HepG2 (cell line): Measurements from ENCODE around the gene GNL1. TPM values are rescaled to one million over a fixed set of nuclear protein-coding genes. Genes with fewer than 3 reads are reported as not detected.
A peak's percentile ranks its signal among the peaks of the same experiment; 100 is the strongest.

ENCODE experiments used
- CAMTA2 ChIP-seq: sonication (generic); formaldehyde crosslinking; IDR thresholded peaks from 2 replicates; pipeline ENCODE4 v1.4.0; 2020; ENCODE audit warnings: mild to moderate bottlenecking, missing genetic modification reagents, borderline replicate concordance
- CC2D1A ChIP-seq: sonication (generic); formaldehyde crosslinking; IDR thresholded peaks from 2 replicates; pipeline ENCODE4 v1.8.1; 2023; ENCODE audit warnings: mild to moderate bottlenecking, missing genetic modification reagents
- EZH2 ChIP-seq: conservative IDR thresholded peaks from 2 replicates; pipeline ENCODE4 v1.6.1; 2012; ENCODE audit warnings: mild to moderate bottlenecking, low read depth, low read length, moderate library complexity
- JUNB ChIP-seq: sonication (generic); formaldehyde crosslinking; IDR thresholded peaks from 2 replicates; pipeline ENCODE4 v1.8.0; 2022; ENCODE audit warnings: missing genetic modification reagents, mild to moderate bottlenecking, borderline replicate concordance
- KLF6 ChIP-seq: IDR thresholded peaks from 2 replicates; pipeline ENCODE4 v1.8.0; 2016; ENCODE audit warnings: missing biosample characterization, missing genetic modification reagents
- NONO ChIP-seq, 2 experiments: fragments of 450-650 bp in 1 of 2; sonication (generic) in 1 of 2; formaldehyde crosslinking in 1 of 2; IDR thresholded peaks in 1 of 2; conservative IDR thresholded peaks in 1 of 2; 2 replicates each; pipeline versions ENCODE4 v1.6.1 to v1.8.0; 2017 to 2022; ENCODE audit warnings: mild to moderate bottlenecking in 1 of 2, missing genetic modification reagents in 1 of 2, moderate library complexity in 1 of 2
- PHF8 ChIP-seq: sonication (generic); formaldehyde crosslinking; IDR thresholded peaks from 2 replicates; pipeline ENCODE4 v1.5.0; 2020; ENCODE audit warnings: missing genetic modification reagents
- SRY ChIP-seq: sonication (generic); formaldehyde crosslinking; IDR thresholded peaks from 2 replicates; pipeline ENCODE4 v1.8.0; 2022; ENCODE audit warnings: mild to moderate bottlenecking, missing genetic modification reagents
- ZNF12 ChIP-seq: sonication (generic); formaldehyde crosslinking; IDR thresholded peaks from 2 replicates; pipeline ENCODE4 v1.5.0; 2020; ENCODE audit warnings: missing genetic modification reagents
- ZNF136 ChIP-seq: sonication (generic); formaldehyde crosslinking; IDR thresholded peaks from 2 replicates; pipeline ENCODE4 v1.8.1; 2022; ENCODE audit warnings: low read depth, mild to moderate bottlenecking, moderate library complexity, missing genetic modification reagents
- ZNF160 ChIP-seq: sonication (generic); formaldehyde crosslinking; IDR thresholded peaks from 2 replicates; pipeline ENCODE4 v1.8.0; 2022; ENCODE audit warnings: mild to moderate bottlenecking, inconsistent platforms, missing genetic modification reagents
- ZNF230 ChIP-seq: sonication (generic); formaldehyde crosslinking; IDR thresholded peaks from 2 replicates; pipeline ENCODE4 v1.4.0; 2020; ENCODE audit warnings: mild to moderate bottlenecking, missing genetic modification reagents
- ZNF75D ChIP-seq: sonication (generic); formaldehyde crosslinking; IDR thresholded peaks from 2 replicates; pipeline ENCODE4 v1.8.1; 2023; ENCODE audit warnings: missing genetic modification reagents, mild to moderate bottlenecking, borderline replicate concordance
- polyA plus RNA-seq, 8 experiments: library from polyadenylated mRNA; depleted of rRNA in 3 of 8; stranded (reverse) in 7 of 8; unstranded in 1 of 8; fragments of >200 nt; fragmentation: Illumina TruSeq in 4 of 8; extraction: Trizol in 4 of 8; gene quantifications; 2 replicates each; pipeline versions ENCODE4 v1.2.1 to v1.2.3, GENCODE V29; 2011 to 2016; ENCODE audit warnings: low read depth in 4 of 8, missing spikeins in 1 of 8, mixed read lengths in 1 of 8; ENCODE audit not compliant: insufficient read depth in 1 of 8
- total RNA-seq, 5 experiments: library from RNA; depleted of rRNA; stranded (reverse); fragments of >200 nt; fragmentation: Illumina TruSeq; extraction: Trizol; gene quantifications; 2 replicates each; pipeline ENCODE4 v1.2.3, GENCODE V29; 2016; ENCODE audit warnings: low read depth in 1 of 5
- TF ChIP-seq, protein P1 (sequence below): sonication (generic); formaldehyde crosslinking; conservative IDR thresholded peaks from 2 replicates; pipeline ENCODE4 v1.8.0; 2022; ENCODE audit warnings: missing genetic modification reagents
- TF ChIP-seq, protein P2 (sequence below): sonication (generic); formaldehyde crosslinking; IDR thresholded peaks from 2 replicates; pipeline ENCODE4 v1.4.0; 2020; ENCODE audit warnings: missing genetic modification reagents, low read depth, mild to moderate bottlenecking, borderline replicate concordance
- TF ChIP-seq, protein P3 (sequence below): IDR thresholded peaks from 2 replicates; pipeline ENCODE4 v1.6.1; 2016; ENCODE audit warnings: low read depth
- TF ChIP-seq, protein P4 (sequence below): sonication (generic); formaldehyde crosslinking; IDR thresholded peaks from 2 replicates; pipeline ENCODE4 v1.4.0; 2020; ENCODE audit warnings: mild to moderate bottlenecking, missing genetic modification reagents
- TF ChIP-seq, protein P5 (sequence below): sonication (generic); formaldehyde crosslinking; IDR thresholded peaks from 2 replicates; pipeline ENCODE4 v1.9.0; 2021; ENCODE audit warnings: missing genetic modification reagents, mild to moderate bottlenecking, borderline replicate concordance
- TF ChIP-seq, protein P6 (sequence below): sonication (generic); formaldehyde crosslinking; IDR thresholded peaks from 2 replicates; pipeline ENCODE4 v1.4.0; 2020; ENCODE audit warnings: missing genetic modification reagents

GNL1 gene
- total and polyA plus RNA-seq, 2 of the 13 experiments (the other 11 are each of a cell fraction or from before 2014, with no cell fraction given) = 35.0 to 55.6 TPM

DNA sequence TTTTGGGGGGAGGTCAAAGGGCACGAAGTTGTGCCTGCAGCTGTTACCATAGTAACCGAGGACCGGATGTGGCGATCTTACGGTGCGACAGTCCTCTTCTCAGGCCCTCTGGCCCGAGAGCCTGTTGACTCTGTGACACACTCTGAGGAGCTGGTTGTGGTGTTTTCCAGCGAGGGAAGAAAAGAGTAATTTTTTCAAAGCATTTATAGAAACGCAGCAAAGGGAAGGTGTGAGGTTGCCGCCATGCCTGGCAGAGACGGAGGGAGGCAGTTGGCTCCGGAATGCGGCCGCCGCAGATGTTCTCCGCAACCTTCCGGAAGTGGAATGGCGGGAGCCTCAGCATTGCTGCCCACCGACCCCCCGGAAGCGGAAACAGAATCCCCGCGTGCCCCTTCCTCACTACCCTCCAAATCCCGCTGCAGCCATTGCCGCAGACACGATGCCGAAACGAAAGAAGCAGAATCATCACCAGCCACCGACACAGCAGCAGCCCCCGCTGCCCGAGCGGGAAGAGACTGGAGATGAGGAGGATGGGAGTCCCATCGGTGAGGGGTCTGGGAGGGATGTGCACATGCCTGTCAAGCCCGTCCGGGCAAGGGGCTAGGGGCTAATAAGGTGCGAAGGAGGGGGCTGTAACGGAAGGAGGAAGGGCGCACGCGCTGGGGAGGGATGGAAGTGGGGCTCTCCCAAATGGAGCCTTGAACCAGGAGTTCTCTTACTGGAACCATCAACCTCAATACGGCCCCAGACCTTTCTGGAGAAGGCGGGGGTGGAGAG, 805 bp upstream of the GNL1 start, which contains the start of gene PRR3 (continued):
- TF ChIP-seq KLF6 (CRISPR knock-in tag) (peak; percentile 91), NONO (IDR thresholded peaks at IDR 0.05) (no peak), NONO (CRISPR knock-in tag; conservative IDR thresholded peaks at IDR 0.05) (peak; percentile 92; the same call in 1 of the 2 replicates), EZH2 (no peak), ZNF12 (CRISPR knock-in tag) (peak; percentile 82; the same call in 1 of the 2 replicates), PHF8 (CRISPR knock-in tag) (peak; percentile 92), ZNF160 (CRISPR knock-in tag) (no peak), CAMTA2 (CRISPR knock-in tag) (no peak), CC2D1A (CRISPR knock-in tag) (no peak), JUNB (CRISPR knock-in tag) (peak; percentile 87), ZNF136 (CRISPR knock-in tag) (no peak; the same call in none of the 2 replicates), ZNF75D (CRISPR knock-in tag) (no peak), ZNF230 (CRISPR knock-in tag) (peak; percentile 97), SRY (peak; percentile 80; the same call in 1 of the 2 replicates)
- TF ChIP-seq, protein P1, sequence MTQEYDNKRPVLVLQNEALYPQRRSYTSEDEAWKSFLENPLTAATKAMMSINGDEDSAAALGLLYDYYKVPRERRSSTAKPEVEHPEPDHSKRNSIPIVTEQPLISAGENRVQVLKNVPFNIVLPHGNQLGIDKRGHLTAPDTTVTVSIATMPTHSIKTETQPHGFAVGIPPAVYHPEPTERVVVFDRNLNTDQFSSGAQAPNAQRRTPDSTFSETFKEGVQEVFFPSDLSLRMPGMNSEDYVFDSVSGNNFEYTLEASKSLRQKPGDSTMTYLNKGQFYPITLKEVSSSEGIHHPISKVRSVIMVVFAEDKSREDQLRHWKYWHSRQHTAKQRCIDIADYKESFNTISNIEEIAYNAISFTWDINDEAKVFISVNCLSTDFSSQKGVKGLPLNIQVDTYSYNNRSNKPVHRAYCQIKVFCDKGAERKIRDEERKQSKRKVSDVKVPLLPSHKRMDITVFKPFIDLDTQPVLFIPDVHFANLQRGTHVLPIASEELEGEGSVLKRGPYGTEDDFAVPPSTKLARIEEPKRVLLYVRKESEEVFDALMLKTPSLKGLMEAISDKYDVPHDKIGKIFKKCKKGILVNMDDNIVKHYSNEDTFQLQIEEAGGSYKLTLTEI (CRISPR knock-in tag) = no peak
- TF ChIP-seq, protein P2, sequence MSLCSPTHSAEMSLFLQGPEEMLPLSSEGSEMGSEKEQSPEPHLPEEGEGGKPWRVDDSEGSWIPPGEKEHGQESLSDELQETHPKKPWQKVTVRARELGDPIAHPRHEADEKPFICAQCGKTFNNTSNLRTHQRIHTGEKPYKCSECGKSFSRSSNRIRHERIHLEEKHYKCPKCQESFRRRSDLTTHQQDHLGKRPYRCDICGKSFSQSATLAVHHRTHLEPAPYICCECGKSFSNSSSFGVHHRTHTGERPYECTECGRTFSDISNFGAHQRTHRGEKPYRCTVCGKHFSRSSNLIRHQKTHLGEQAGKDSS (CRISPR knock-in tag) = peak; percentile 95
- TF ChIP-seq, protein P3, sequence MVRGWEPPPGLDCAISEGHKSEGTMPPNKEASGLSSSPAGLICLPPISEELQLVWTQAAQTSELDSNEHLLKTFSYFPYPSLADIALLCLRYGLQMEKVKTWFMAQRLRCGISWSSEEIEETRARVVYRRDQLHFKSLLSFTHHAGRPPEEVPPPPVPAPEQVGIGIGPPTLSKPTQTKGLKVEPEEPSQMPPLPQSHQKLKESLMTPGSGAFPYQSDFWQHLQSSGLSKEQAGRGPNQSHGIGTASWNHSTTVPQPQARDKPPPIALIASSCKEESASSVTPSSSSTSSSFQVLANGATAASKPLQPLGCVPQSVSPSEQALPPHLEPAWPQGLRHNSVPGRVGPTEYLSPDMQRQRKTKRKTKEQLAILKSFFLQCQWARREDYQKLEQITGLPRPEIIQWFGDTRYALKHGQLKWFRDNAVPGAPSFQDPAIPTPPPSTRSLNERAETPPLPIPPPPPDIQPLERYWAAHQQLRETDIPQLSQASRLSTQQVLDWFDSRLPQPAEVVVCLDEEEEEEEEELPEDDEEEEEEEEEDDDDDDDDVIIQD (CRISPR knock-in tag) = no peak
- TF ChIP-seq, protein P4, sequence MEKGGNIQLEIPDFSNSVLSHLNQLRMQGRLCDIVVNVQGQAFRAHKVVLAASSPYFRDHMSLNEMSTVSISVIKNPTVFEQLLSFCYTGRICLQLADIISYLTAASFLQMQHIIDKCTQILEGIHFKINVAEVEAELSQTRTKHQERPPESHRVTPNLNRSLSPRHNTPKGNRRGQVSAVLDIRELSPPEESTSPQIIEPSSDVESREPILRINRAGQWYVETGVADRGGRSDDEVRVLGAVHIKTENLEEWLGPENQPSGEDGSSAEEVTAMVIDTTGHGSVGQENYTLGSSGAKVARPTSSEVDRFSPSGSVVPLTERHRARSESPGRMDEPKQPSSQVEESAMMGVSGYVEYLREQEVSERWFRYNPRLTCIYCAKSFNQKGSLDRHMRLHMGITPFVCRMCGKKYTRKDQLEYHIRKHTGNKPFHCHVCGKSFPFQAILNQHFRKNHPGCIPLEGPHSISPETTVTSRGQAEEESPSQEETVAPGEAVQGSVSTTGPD (CRISPR knock-in tag) = 0 out of 2 replicates have a peak, but pooled peaks have one; percentile 2
- TF ChIP-seq, protein P5, sequence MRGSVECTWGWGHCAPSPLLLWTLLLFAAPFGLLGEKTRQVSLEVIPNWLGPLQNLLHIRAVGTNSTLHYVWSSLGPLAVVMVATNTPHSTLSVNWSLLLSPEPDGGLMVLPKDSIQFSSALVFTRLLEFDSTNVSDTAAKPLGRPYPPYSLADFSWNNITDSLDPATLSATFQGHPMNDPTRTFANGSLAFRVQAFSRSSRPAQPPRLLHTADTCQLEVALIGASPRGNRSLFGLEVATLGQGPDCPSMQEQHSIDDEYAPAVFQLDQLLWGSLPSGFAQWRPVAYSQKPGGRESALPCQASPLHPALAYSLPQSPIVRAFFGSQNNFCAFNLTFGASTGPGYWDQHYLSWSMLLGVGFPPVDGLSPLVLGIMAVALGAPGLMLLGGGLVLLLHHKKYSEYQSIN (CRISPR knock-in tag) = no peak
- TF ChIP-seq, protein P6, sequence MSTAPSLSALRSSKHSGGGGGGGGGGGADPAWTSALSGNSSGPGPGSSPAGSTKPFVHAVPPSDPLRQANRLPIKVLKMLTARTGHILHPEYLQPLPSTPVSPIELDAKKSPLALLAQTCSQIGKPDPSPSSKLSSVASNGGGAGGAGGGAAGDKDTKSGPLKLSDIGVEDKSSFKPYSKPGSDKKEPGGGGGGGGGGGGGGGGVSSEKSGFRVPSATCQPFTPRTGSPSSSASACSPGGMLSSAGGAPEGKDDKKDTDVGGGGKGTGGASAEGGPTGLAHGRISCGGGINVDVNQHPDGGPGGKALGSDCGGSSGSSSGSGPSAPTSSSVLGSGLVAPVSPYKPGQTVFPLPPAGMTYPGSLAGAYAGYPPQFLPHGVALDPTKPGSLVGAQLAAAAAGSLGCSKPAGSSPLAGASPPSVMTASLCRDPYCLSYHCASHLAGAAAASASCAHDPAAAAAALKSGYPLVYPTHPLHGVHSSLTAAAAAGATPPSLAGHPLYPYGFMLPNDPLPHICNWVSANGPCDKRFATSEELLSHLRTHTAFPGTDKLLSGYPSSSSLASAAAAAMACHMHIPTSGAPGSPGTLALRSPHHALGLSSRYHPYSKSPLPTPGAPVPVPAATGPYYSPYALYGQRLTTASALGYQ (CRISPR knock-in tag) = no peak
